ENCODE measurements around the gene SNORC. TPM values are rescaled to one million over a fixed set of nuclear protein-coding genes. Genes with fewer than 3 reads are reported as not detected.

The SNORC gene
- total and polyA plus RNA-seq, 10 of the 15 experiments (the other 5 are each of a cell fraction or from before 2014, with no cell fraction given): 0.04 to 0.74 (median 0.45) TPM; not detected in 4

GRCh38 chr2:232884549-232885263 lies 14.6 kb downstream of the SNORC start:
- no peaks in the 10 kb centered on the region; a peak in 1 of 4 replicates for H3K27me3 ChIP-seq (replicated peaks in 1 of 2; ENCODE audit: control insufficient read depth in 2 of 2, insufficient read depth in 2 of 2, low read length in 1 of 2)
- no peaks in the 10 kb centered on the region for H3K9me3 ChIP-seq (replicated peaks; ENCODE audit: control insufficient read depth, insufficient read depth, low read length)
- SMC1A ChIA-PET (ENCODE audit: uncharacterized antibody, unreplicated experiment): no interaction called here
- no peaks in the 10 kb centered on the region for H3K36me3 ChIP-seq (ENCODE audit: control insufficient read depth in 2 of 2, insufficient read depth in 2 of 2, low read length in 1 of 2)
- in situ Hi-C loops (cut with MboI) (no loop called here), intact Hi-C loops (cut with micrococcal nuclease; ENCODE audit: unreplicated experiment) (no loop called here)
- no peak for ATAC-seq
- FAIRE-seq: no peak
- no peak overlapping the region for H3K9ac ChIP-seq (ENCODE audit: control insufficient read depth, insufficient read depth, low read length)
- BruUV-seq (replicated peaks): no TSS peak
- no peaks in the 10 kb centered on the region for H3K4me1 ChIP-seq (ENCODE audit: control insufficient read depth, insufficient read depth, low read length)
- RAD21 ChIA-PET (ENCODE audit: unreplicated experiment): interaction anchor here (0.7 kb wide), 1 partner anchor 144 kb away, joined by 3 read pairs; no protein-coding TSS in a partner anchor
- H3K4me3 ChIP-seq: no peak overlapping the region
- DNase-seq (ENCODE audit: low read depth, low spot score): no peak
- H3K4me2 ChIP-seq (ENCODE audit: control insufficient read depth, insufficient read depth): no peak overlapping the region
- 51% methylated on average over 27 of the region's 27 CpGs for WGBS (ENCODE audit: insufficient coverage, insufficient replicate concordance, low lambda C conversion rate, missing lambda C conversion rate)
- no peak overlapping the region for H3K27ac ChIP-seq (ENCODE audit: control insufficient read depth, insufficient read depth)
- POLR2A ChIA-PET: interaction anchor here (0.5 kb wide), 1 partner anchor 147 kb away, joined by 3 read pairs; no protein-coding TSS in a partner anchor
- no peaks in the 10 kb centered on the region for H4K20me1 ChIP-seq (ENCODE audit: control insufficient read depth, insufficient read depth)
- no peaks in the 10 kb centered on the region for H3K79me2 ChIP-seq (ENCODE audit: control insufficient read depth, insufficient read depth, low read length)
- H2AFZ ChIP-seq (ENCODE audit: control insufficient read depth, low read depth, low read length): no peak overlapping the region
- CTCF ChIA-PET: no interaction called here
- TF ChIP-seq ESRRA (IDR thresholded peaks at IDR 0.05; ENCODE audit: low read length) (no peak), HDAC2 (IDR thresholded peaks at IDR 0.05) (no peak), HSF1 (IDR thresholded peaks at IDR 0.05; ENCODE audit: low read depth, low read length) (no peak), PRDM15 (CRISPR knock-in tag; IDR thresholded peaks at IDR 0.05) (no peak), ELK1 (IDR thresholded peaks at IDR 0.05; ENCODE audit: low read depth, low read length) (no peak), ZNF592 (IDR thresholded peaks at IDR 0.05) (no peak), CEBPB (IDR thresholded peaks at IDR 0.05; ENCODE audit: borderline replicate concordance in 1 of 2, low read depth in 2 of 2, low read length in 2 of 2) (no peak), POLR2A (IDR thresholded peaks at IDR 0.05; ENCODE audit: low read depth, low read length) (no peak)

All from GM12878 (cell line).